Thyroid gland (tissue), 4 donors: ENCODE results near the gene GPR45.

Experiments
- CTCF ChIP-seq, 6 experiments: fragments of 200-600 bp in 3 of 6; fragments of 450-650 bp in 3 of 6; sonication (generic) in 3 of 6; IDR thresholded peaks; one replicate each; pipeline ENCODE4 v1.5.1; 2016 to 2019; ENCODE audit warnings: antibody characterized with exemption in 6 of 6, mild to moderate bottlenecking in 2 of 6, inconsistent platforms in 1 of 6, moderate library complexity in 1 of 6
- POLR2A ChIP-seq, 2 donors: fragments of 450-650 bp; IDR thresholded peaks; one replicate each; pipeline ENCODE4 v1.6.1; 2017; ENCODE audit warnings: antibody characterized with exemption in 2 of 2, mild to moderate bottlenecking in 2 of 2, moderate library complexity in 1 of 2

DNA sequence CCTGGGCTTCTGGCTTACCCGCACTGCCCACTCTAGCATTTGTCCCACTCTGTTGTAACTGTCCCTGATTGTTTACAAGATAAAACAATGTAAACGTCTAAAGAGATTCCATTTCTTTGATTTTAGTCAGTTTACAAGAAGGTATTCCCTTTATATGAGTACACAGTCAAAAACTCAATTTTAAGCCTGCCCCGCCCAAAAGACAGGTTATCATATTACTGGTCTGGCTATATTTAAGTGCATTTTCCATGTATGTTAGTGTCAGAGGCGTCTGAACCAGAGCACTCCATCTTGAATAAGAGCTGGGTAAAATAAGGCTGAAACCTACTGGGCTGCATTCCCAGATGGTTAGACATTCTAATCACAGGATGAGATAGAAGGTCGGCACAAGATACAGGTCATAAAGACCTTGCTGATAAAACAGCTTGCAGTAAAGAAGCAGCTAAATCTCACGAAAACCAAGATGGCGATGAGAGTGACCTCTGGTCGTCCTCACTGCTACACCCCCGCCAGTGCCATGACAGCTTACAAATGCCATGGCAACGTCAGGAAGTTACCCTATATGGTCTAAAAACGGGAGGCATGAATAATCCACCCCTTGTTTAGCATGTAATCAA is 15.0 kb downstream of the GPR45 start:
- TF ChIP-seq POLR2A (IDR thresholded peaks at IDR 0.05): no peak
- TF ChIP-seq CTCF (IDR thresholded peaks at IDR 0.05): no peak
